Head of caudate nucleus (tissue), 42 donors: ENCODE measurements around the gene TBC1D23.
"Not testable (repeated sequence)": the region's sequence is repeated elsewhere in the genome, so short reads cannot be mapped to it uniquely, and the experiment has no call there.

Experiments
- DNase-seq, 42 donors: peaks; one replicate each; pipeline versions ENCODE4 v3.0.0 to v3.0.0-alpha.2; 2020 to 2021; ENCODE audit warnings: mixed read lengths in 7 of 42
- intact Hi-C: fragments of 100-400 bp; cut with DNase I; formaldehyde crosslinking; loops from one replicate; pipeline ENCODE4 v1.15.0; 2022

TBC1D23 gene

DNA sequence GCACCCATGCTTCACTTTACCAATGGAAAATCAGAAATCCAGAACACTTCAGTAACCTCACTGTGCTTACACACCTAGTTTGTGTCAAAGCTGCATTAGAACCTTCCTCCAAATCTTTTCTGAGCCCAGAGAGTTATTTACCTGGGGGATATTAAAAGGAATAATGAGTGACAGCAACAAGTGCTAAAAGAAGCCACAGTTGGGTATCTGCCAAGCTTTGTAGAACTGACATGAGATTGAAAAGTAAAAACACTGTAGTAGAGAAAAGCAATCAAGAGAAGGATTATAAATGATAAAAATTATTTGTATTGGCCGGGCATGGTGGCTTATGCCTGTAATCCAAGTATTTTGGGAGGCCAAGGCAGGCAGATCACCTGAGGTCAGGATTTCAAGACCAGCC is 8.8 kb upstream of the TBC1D23 start:
- intact Hi-C loops, result loop anchor here (5.0 kb wide), 1 partner anchor 420 kb away; no protein-coding TSS in a partner anchor
- DNase-seq, result no peak

DNA sequence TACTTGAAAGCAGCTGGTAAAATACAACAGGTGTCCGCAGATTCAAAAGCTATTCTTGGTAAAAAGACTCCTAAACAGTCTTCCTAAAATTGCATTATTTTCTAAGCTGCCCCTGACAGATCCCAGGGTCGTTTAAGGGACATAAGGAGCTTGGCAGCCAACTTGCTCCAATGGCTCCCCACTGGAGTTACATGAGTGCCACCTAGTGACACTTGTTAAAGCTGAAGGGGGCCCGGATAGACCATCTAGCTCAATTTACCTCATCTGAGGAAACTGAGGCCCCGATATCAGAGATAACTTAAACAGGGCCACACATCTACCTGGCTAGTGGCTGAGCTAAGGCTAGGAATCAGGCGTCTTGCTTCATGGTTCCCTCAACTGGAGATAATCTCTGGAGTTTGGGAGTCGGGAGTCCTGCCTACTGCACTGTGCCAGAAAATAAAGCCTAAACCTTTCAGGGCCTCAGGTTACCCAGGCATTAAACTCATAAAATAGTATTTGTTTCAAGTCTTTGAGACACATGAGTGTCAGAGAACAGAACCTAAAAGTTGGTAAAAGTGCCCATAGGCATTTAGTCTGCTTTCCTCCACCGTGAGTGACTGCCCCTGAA is 6.5 kb upstream of the TBC1D23 start:
- intact Hi-C loops, result loop anchor here (5.0 kb wide), 1 partner anchor 422 kb away; no protein-coding TSS in a partner anchor
- peak in 41 of 42 donors; percentile 9 to 80 (median 45) for DNase-seq

- intact Hi-C loops, result no loop called here
- DNase-seq, result no peak
These were observed 4.1 kb upstream of the TBC1D23 start for GRCh38 chr3:100256731-100257151.

GRCh38 chr3:100257586-100257985 is 3.2 kb upstream of the TBC1D23 start:
- DNase-seq, result no peak
- intact Hi-C loops, result no loop called here

GRCh38 chr3:100260081-100260684 is 609 bp upstream of the TBC1D23 start:
- DNase-seq, result peak in 19 of 42 donors; percentile 4 to 56 (median 23)
- intact Hi-C loops, result no loop called here

DNA sequence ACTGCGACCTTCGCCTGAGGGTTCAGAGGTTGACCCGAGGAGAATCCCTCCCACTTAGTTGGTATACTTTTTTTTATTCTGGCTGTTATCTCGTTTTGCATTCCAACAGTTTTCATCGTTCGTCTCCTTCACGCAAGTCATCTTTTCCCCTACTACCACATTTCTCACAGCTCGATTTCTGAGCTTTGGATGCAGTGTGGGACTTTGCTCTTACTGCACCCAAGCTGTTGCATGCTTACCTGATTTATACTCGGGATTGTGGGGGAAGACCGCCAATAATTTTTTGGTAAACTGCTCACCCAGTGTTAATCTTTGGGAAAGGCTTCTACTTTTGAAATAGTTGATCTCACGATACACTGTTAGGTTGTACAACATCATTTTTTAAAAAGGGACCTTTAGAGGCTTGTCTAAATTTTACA is 702 bp downstream of the TBC1D23 start:
- intact Hi-C loops, result no loop called here
- no peak for DNase-seq

DNA sequence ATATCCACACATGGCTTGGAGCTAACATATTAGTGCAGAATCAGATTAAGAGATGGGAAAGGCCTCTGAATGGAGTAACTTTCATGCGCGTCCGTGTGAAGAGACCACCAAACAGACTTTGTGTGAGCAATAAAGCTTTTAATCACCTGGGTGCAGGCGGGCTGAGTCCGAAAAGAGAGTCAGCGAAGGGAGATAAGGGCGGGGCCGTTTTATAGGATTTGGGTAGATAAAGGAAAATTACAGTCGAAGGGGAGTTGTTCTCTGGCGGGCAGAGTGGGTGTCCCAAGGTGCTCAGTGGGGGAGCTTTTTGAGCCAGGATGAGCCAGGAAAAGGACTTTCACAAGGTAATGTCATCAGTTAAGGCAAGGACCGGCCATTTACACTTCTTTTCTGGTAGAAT is 2.1 kb downstream of the TBC1D23 start:
- intact Hi-C loops, DNase-seq: not testable (repeated sequence)

DNA sequence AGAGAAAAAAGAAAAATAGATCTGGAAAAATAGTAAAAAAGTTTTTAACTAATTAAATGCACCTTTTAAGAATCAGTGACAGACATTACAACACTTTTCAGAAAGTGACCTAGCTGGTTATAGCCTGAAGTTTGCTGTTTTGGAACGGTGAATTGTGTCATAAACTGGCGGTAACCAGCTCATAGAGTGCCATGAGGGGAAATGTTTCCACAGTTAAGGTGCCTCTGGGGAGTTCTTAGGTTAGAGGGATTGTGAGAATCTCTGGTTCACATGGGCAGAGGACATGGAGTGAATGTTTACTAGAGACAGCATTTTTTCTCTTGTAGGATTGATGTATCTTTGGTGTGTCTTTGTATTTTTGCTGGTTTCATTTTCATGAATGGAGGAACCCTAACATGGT is 2.8 kb downstream of the TBC1D23 start:
- no peak for DNase-seq
- intact Hi-C loops, result no loop called here

- no peak for DNase-seq
- intact Hi-C loops, result no loop called here
These were observed 3.5 kb downstream of the TBC1D23 start for GRCh38 chr3:100264242-100264641.

- intact Hi-C loops, result no loop called here
- DNase-seq, result no peak
These were observed 4.2 kb downstream of the TBC1D23 start for GRCh38 chr3:100265016-100265415.

- intact Hi-C loops, result no loop called here
These were observed 5.7 kb downstream of the TBC1D23 start for GRCh38 chr3:100266531-100266930.

GRCh38 chr3:100268156-100268555 is 7.4 kb downstream of the TBC1D23 start:
- no peak for DNase-seq
- intact Hi-C loops, result no loop called here

More at GRCh38 chr3:100266531-100266930, 5.7 kb downstream of the TBC1D23 start:
- no peak for DNase-seq

GRCh38 chr3:100269001-100269400 is 8.2 kb downstream of the TBC1D23 start:
- DNase-seq, result no peak
- intact Hi-C loops, result no loop called here

DNA sequence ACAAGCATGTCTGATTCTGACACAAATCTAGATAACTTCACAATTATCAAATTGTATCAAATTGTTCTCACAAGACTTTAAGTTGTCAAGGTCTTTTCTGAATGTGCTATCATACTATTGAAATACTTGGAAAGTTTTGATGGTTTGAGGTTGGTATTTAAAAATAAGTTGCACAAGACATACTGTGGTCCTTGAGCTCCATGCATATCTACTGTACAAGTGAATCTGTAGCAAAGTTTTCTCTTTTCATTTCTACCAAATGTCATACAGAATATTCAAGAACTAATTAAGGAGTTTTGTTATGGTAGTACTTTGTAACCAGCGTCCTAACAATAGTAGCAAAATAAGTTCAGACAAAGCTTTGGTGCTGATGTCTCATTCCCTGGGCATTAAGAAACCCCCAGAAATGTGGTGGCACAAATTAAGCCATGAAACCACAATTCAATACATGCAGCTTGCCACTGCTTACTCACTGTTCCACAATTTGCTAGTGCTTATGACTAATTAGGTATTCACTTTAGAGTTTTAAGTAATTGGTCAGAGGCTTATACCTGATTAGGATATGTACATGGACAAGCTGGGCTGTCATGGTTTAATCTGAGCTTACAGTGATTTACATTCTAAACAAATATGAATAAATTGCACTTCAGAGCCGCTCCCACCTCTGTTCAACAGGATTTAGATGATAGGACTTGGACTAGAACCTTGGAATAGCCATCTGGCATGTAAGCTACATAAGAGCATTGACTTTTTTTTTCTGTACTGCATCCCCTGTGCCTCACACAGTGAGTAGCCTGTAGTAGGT is 8.8 kb downstream of the TBC1D23 start:
- no peak for DNase-seq
- intact Hi-C loops, result no loop called here

DNA sequence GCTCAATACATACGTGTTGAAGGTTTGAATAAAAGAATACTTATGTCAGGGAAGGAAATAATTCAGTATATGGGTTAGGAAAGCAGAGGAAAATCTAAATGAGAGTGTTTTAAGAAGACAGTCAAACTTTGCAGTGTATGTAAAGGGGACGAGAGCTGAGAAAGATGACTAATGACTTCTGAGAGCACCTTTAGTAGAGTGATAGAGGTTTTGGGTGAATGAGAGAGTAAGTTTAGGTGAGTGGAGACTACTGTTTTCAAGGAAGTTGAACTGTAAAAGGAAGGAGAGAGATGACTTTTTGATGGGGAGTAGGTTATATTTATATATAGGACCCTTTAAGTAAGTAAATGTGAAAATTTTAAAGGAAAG is 9.4 kb downstream of the TBC1D23 start:
- intact Hi-C loops, result no loop called here
- no peak for DNase-seq

DNA sequence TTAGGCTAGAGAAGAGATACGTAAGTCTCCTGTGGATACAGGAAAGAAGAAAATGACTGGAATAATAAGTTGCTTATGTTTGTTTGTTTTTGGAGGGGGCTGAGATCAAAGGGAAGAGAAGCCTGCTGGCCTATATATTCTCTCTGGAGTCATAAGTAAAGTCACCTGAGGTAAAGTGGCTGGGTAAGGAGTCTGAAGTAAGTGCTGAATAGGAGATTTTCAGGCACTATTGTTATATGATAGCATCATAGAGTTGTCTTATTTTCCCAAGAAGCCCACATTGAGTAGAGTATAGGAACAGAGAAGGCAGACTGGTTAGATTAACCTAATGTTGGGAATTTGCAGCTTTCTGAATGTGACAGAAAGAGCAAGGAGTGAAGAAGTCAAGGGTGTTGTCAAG is 10.7 kb downstream of the TBC1D23 start:
- intact Hi-C loops, result no loop called here
- DNase-seq, result no peak

DNA sequence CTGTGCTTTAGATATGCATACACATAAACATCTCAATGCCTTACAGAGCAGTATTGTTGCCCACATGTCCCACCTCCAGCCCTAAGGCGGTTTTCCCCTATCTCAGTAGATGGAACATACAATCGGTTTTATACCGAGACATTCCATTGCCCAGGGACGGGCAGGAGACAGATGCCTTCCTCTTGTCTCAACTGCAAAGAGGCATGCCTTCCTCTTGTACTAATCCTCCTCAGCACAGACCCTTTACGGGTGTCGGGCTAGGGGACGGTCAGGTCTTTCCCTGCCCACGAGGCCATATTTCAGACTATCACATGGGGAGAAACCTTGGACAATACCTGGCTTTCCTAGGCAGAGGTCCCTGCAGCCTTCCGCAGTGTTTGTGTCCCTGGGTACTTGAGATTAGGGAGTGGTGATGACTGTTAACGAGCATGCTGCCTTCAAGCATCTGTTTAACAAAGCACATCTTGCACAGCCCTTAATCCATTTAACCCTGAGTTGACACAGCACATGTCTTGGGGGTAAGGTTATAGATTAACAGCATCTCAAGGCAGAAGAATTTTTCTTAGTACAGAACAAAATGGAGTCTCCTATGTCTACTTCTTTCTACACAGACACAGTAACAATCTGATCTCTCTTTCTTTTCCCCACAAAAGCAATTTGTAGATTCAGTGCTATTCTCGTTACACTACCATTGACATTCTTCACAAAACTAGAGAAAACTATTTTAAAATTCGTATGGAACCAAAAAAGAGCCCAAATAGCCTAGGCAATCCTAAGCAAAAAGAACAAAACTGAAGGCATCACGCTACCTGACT is 12.2 kb downstream of the TBC1D23 start:
- intact Hi-C loops, DNase-seq: not testable (repeated sequence)

- intact Hi-C loops, result no loop called here
- no peak for DNase-seq
These were observed 13.6 kb downstream of the TBC1D23 start for GRCh38 chr3:100274361-100274760.

GRCh38 chr3:100277255-100277800 is 16.5 kb downstream of the TBC1D23 start:
- intact Hi-C loops, result no loop called here
- no peak for DNase-seq
